Frontal cortex (tissue), 4 donors: ENCODE data around the gene AGAP1. TPM values are rescaled to one million over a fixed set of nuclear protein-coding genes. Genes with fewer than 3 reads are reported as not detected.

Experiments used
- DNase-seq, 2 donors: peaks; one replicate each; pipeline ENCODE4 v3.0.0; 2012; ENCODE audit warnings: low spot score in 2 of 2
- FAIRE-seq: peaks from 2 replicates; lab custom pipeline; 2012; peaks lifted over from hg19 to GRCh38; lab: Jason Lieb, UNC
- total RNA-seq: library from RNA; depleted of rRNA; stranded (reverse); fragments of >200 nt; gene quantifications from one replicate; pipeline ENCODE4 v1.2.3, GENCODE V29; 2014
- donor health status: control.
- donor health status: control.
- donor health status: control.

AGAP1 gene
- total RNA-seq, 1 donor from 2014 or later: 27.3 TPM

- no peak for DNase-seq
- FAIRE-seq: no peak
Observed at GRCh38 chr2:235857598-235857997, 363.8 kb downstream of the AGAP1 start.

GRCh38 chr2:235858881-235859280 is 365.0 kb downstream of the AGAP1 start:
- DNase-seq: no peak
- no peak for FAIRE-seq

DNA sequence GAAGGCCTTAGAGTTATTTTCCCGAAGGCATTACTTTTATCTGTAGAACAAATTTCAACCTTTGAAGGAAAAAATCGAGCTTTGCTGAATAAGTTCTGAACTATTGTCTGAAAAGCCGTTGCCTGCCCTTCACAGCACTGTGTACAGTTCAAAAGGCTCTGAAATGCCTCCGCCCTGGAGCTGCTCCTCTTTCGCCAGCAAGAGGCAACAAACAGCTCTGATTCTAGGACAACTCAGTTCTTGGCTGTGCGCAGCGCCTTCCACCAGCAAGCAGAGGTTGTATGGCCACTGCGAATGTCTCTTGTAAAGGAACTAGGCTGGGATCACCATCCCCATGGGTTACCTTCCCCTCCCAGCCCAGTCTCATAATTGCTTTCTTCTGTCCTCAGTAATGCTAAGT is 365.8 kb downstream of the AGAP1 start:
- DNase-seq (no peak), FAIRE-seq (no peak)

- no peak for FAIRE-seq
Observed at GRCh38 chr2:235860111-235860510, 366.3 kb downstream of the AGAP1 start.

DNA sequence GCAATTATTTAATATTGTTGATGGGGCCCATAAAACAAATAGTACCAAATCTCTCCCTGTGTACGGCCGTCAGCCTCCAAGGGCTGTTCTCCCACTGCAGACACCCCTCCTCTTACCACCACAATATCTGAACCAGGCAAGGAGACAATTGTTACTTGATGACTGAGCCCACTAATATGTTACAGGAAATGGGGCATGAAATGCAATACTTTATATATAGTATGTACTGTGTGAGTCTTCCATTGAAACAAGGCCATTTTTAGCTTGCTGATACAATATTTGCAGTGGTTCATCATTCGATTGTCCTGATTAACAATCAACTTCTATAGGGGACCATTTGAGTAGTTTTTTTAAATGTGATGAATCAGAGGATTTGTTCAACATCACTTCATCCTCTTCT is 367.0 kb downstream of the AGAP1 start:
- no peak for FAIRE-seq
- DNase-seq: no peak

More at GRCh38 chr2:235860111-235860510, 366.3 kb downstream of the AGAP1 start:
- DNase-seq: no peak

- FAIRE-seq (no peak), DNase-seq (no peak)
Observed at GRCh38 chr2:235861383-235861782, 367.5 kb downstream of the AGAP1 start.

- FAIRE-seq (no peak), DNase-seq (no peak)
Observed at GRCh38 chr2:235863414-235863813, 369.6 kb downstream of the AGAP1 start.

DNA sequence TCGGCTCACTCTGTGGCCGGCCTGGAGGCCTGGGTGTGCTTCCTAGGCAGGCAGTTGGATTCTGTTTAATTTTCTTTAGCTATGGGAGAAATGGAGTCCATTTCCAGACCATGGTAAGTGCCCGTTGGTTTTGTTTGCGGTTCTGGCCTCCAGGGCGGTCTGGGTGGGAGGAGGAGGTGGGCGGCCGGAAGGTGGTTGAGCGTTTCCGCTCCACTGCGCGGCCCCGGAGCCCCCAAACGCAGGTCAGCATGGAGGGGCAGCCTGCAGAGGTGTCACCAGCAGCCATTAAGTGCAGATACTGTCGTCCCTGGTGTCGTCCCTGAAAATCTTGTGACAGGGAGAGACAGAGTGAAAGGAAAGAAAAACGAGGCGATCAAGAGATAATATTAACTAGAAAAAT is 370.5 kb downstream of the AGAP1 start:
- DNase-seq: no peak
- FAIRE-seq: no peak

DNA sequence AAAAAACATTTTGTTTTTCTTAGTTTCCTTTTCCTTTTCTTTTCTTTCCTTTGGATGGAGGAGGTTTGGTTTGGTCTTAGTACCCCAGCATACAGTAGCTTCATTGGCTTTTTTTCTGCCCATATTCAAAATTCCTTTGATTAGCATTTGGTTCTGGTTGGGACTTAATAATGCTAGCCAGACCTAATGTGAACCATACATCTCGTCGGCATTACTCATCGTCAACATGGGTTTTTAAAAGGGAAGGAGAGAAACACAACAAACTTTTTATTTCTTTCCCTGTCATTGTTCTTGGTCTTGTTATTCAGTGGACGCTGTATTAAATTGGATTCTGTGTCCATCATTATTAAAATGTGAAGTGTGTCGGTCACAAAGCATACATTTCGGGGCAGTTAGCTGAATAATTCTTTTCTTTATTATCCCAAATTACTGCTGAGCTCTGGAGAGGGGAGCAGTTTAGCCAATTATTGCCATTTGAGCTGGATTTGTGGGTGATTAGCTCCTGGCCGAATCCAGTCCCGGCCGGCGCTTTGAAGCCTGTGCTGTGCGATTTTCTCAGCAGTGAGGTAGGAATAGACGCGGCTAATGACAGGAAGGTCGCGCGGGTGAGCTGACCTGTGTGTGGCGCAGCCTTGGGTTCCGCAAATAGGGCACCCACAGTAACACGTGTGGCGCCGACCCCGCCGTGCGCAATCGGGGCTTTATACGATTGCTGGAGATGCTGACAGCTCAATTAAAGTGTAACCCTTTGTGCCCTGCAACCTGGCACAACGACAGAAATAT is 371.1 kb downstream of the AGAP1 start:
- DNase-seq (peak in 1 of 2 donors; percentile 48), FAIRE-seq (no peak)

DNA sequence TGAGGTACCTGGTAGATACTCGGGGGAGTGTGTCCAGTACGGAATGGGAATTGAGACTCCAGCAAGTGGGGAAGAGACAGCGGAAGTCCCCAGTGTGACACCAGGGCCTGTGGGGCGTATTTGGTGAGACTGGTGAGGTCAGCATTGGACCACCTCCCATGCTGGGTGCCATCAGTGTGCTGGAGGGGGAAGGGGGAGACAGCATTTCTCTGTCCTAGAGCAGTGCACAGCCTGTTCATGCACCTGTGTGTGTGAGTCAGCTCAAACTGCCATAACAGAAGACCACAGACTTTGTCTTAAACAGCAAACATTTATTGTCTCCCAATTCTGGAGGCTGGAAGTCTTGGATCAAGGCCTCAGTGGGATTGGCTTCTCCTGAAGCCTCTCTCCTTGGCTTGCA is 372.5 kb downstream of the AGAP1 start:
- FAIRE-seq (no peak), DNase-seq (no peak)

DNA sequence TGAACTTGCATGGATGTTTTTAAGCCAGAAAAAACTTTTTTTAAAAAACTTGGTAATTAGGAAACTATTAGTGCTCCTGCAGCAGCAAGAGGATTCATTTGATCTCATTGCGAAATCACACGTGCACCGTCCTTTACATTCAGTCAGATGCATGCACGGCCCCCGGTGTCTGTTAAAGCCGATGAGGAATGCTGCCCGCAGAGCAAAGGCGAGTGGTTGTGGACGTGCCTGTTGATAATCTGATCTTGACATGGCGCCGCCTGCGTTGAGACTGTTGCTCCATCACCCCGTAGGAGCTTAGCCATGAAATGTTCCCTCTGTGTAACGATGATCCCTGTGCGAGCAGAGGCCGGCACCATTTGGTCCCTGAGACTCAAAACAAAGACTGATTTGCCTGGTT is 374.4 kb downstream of the AGAP1 start:
- no peak for DNase-seq
- FAIRE-seq: no peak

DNA sequence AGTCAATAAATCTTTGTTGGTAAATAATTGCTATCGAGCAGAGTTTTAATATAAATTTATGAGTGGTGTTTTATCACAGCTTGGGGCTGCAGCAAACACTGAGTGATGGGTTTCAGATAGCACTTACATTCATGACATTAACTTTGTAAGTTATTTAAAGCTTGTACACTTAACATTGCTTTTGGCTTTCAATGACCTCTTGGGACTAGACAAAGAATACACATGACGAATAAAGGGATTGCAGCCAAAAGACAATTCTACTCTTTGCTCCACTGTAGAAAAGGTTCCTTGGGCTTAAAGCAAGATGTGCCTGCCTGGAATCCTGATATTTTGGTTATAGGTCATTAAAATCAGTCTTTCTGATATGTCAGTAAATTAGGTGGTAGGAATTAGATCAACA is 374.8 kb downstream of the AGAP1 start:
- no peak for FAIRE-seq

DNA sequence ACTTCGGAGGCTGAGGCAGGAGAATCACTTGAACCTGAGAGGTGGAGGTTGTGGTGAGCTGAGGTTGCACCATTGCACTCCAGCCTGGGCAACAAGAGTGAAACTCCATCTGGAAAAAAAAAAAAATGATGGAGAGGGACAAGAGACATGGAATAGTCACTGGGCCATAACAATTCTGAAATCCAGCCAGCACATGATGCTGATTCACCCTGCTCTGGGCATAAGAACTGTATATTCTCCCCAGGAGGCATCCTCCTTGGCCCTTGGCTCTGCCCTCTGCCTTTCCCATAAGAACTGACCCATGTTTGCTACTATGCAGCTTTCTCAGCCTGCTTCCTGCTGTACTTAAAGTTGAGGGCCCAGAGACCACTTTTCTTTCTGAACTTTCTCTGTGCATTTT is 376.7 kb downstream of the AGAP1 start:
- FAIRE-seq (no peak), DNase-seq (no peak)

More for the DNA sequence above, 374.8 kb downstream of the AGAP1 start:
- no peak for DNase-seq

- DNase-seq (no peak), FAIRE-seq (no peak)
Observed at GRCh38 chr2:235876099-235876679, 382.3 kb downstream of the AGAP1 start.

DNA sequence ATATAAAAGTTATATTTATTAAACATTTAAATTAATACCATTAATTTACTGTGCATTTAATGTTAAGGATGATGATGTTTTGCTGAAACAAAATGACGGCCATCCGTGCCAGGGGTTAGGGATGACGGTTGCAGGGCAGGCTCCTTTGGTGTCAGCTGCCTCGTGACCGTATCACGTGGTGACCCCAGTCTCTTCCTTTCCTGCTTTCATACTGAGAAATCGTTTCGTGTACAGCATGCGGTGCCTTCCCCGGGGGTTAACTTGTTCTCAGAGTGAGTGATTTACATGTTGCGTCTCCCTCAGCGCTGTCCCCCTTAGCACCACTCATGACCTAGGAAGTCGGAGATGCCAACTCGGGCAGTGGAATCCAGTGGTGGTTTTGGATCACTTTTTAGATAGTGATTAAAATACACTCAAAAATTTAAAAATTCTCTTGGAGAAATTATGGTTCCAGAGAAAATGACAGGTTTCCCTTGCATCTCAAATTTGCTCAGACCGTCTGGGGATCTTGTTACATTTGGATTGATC is 383.5 kb downstream of the AGAP1 start:
- FAIRE-seq (no peak), DNase-seq (no peak)

- no peak for FAIRE-seq
- DNase-seq: no peak
Observed at GRCh38 chr2:235879116-235879515, 385.3 kb downstream of the AGAP1 start.

DNA sequence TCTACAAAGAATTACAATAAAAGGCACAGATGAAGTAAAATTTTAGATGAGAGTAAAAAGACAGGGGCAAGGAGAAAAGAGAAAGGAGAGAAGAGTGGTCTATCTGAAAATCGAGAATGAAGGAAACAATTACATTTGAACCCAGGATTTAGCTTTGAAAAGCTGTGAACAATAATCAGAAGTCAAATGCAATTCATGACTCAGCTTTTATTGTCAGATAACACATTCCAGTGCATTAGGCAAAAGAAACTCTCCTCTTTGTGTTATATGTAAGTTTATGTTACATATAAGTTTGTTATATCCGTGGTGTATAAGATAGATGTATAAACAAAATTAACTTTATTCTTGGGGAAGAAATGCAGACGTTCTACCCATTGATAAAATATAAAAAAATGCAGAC is 389.8 kb downstream of the AGAP1 start:
- DNase-seq (no peak), FAIRE-seq (no peak)

- no peak for FAIRE-seq
- DNase-seq: no peak
Observed at GRCh38 chr2:235889302-235889630, 395.4 kb downstream of the AGAP1 start.

DNA sequence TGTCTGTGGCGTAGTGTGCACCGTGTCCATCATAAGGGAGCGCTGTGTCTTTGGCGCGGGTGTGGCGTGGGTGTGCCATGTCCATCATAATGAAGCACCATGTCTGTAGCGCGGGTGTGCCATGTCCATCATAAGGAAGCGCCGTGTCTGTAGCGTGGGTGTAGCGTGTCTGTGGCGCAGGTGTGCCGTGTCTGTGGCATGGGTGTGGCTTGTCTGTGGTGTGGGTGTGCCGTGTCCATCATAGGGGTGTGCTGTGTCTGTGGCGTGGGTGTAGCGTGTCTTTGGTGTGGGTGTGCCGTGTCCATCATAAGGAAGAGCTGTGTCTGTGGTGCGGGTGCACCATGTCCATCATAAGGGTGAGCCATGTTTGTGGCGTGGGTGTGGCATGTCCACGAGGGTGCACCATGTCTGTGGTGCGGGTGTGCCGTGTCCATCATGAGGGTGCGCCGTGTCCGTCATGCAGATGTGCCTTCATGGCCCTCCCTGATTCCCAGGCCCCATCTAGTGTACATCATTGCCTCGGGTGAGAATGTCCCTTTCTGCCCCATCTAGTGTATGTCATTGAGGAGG is 399.4 kb downstream of the AGAP1 start:
- no peak for DNase-seq
- no peak for FAIRE-seq

DNA sequence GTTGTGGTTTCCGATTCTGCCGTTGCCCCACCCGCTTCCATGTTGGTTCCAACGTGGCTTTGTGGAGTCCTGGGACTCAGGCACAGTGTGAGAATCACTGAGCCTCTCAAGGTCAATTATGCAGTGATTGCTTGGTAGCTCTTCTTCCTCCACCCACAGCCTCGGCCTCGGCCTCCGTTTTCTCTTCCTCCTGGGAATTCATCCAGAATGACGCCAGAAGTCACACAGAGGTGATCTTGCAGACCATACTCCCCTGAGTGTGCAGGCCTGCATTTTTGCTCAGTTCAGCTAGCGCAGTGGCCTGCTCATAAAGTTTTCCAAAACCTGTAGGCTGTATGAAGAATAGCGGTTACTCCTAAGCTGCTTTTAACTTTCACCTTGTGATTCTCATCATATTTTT is 401.0 kb downstream of the AGAP1 start:
- FAIRE-seq: no peak
- DNase-seq: no peak

- DNase-seq (no peak), FAIRE-seq (no peak)
Observed at GRCh38 chr2:235896061-235896460, 402.2 kb downstream of the AGAP1 start.
